Activated naive CD4-positive, alpha-beta T cell treated with anti-CD3 and anti-CD28 coated beads, Interleukin-2, amount 50 U/mL, for 72 hours (primary cell): ENCODE data around the gene GRPR. TPM values are rescaled to one million over a fixed set of nuclear protein-coding genes. Genes with fewer than 3 reads are reported as not detected.
"Not testable (repeated sequence)": the region's sequence is repeated elsewhere in the genome, so short reads cannot be mapped to it uniquely, and the experiment has no call there.

ENCODE experiments used
- ATAC-seq, 2 donors: fragments of 150-1000 bp; cut with Tn5 transposase; 2 replicates each; pipeline ENCODE4 v1.10.0; 2021; ENCODE audit warnings: mild to moderate bottlenecking in 2 of 2, moderate library complexity in 2 of 2
- DNase-seq, 2 donors: peaks; one replicate each; pipeline ENCODE4 v3.0.0; 2021 to 2022; ENCODE audit warnings: low spot score in 2 of 2
- H3K27ac Mint-ChIP-seq, 2 donors: one replicate each; pipeline ENCODE4 v1.8.0; 2022; ENCODE audit warnings: mild to moderate bottlenecking in 2 of 2, mixed read lengths in 2 of 2
- H3K36me3 Mint-ChIP-seq, 2 donors: one replicate each; pipeline ENCODE4 v1.8.0; 2022; ENCODE audit warnings: mixed read lengths in 2 of 2
- H3K9me3 Mint-ChIP-seq, 2 donors: one replicate each; pipeline ENCODE4 v1.8.0; 2022; ENCODE audit warnings: mixed read lengths in 2 of 2
- total RNA-seq, 2 donors: library from RNA; stranded (reverse); gene quantifications; one replicate each; pipeline ENCODE4 v1.2.3, GENCODE V29; 2022

Gene GRPR
- total RNA-seq, 2 donors from 2014 or later, result not detected

GRCh38 chrX:16156692-16157331, 33.4 kb downstream of the GRPR start:
- H3K36me3 Mint-ChIP-seq, result no peaks in the 10 kb centered on the region
- DNase-seq, result no peak

DNA sequence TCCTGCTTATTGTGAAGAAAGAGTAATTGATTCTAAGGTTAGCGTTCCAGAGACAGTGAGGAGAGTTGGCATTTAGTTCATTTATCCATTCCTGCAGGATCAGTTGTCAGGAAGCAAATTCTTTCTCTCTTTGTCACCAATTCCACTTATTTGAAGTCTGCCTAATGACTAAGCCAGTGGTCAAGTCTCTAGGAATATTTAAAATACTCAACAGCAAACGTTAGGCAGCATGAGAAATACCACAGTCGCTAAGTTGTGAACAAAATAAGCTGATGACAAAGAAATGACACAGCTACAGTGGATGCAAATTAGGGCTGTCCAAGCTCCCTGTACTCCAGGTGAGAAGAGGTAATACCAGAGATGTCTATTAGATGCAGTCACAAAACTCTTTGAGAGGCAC, 37.4 kb downstream of the GRPR start:
- no peaks in the 10 kb centered on the region for H3K36me3 Mint-ChIP-seq
- DNase-seq, result no peak
- H3K9me3 Mint-ChIP-seq, result no peaks in the 10 kb centered on the region
- H3K27ac Mint-ChIP-seq, result no peak overlapping the region
- ATAC-seq, result no peak

More at GRCh38 chrX:16156692-16157331, 33.4 kb downstream of the GRPR start:
- H3K27ac Mint-ChIP-seq, result no peak overlapping the region
- no peak for ATAC-seq
- H3K9me3 Mint-ChIP-seq, result no peaks in the 10 kb centered on the region

GRCh38 chrX:16161173-16161572, 37.8 kb downstream of the GRPR start:
- not testable (repeated sequence) for DNase-seq, ATAC-seq, H3K27ac Mint-ChIP-seq, H3K36me3 Mint-ChIP-seq, H3K9me3 Mint-ChIP-seq

GRCh38 chrX:16162391-16162790, 39.0 kb downstream of the GRPR start:
- Mint-ChIP-seq H3K36me3 (no peaks in the 10 kb centered on the region), H3K27ac (no peak overlapping the region), H3K9me3 (no peaks in the 10 kb centered on the region)
- DNase-seq (no peak), ATAC-seq (no peak)

DNA sequence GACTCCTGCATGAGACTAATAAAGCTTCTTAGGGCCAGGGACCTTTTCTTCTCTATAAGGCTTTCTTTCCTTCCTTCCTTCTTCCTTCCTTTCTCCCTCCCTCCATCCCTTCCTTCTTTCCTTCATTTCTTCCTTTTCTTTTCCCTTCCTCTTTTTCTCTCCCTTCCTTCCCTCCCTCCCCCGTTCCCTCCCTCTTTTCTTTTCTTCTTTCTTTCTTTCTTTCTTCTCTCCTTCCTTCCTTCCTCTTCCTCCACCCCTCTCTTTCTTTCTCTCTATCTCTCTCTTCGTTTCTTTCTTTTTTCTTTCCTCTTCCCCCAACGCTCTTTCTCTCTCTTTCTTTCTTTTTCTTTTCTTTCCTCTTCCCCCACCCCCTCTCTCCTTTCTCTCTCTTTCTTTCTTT, 41.4 kb downstream of the GRPR start:
- no peak overlapping the region for H3K27ac Mint-ChIP-seq
- no peaks in the 10 kb centered on the region for H3K36me3 Mint-ChIP-seq
- DNase-seq, result no peak
- H3K9me3 Mint-ChIP-seq, result no peaks in the 10 kb centered on the region
- ATAC-seq, result no peak

- no peaks in the 10 kb centered on the region for H3K9me3 Mint-ChIP-seq
- no peak for ATAC-seq
Measured at GRCh38 chrX:16167181-16167580, 43.8 kb downstream of the GRPR start, which contains the start of gene MAGEB17. Gene MAGEB17, plus strand, starts transcription at chrX:16167481. Its CDS starts 2,902 bp downstream, at chrX:16170383.

DNA sequence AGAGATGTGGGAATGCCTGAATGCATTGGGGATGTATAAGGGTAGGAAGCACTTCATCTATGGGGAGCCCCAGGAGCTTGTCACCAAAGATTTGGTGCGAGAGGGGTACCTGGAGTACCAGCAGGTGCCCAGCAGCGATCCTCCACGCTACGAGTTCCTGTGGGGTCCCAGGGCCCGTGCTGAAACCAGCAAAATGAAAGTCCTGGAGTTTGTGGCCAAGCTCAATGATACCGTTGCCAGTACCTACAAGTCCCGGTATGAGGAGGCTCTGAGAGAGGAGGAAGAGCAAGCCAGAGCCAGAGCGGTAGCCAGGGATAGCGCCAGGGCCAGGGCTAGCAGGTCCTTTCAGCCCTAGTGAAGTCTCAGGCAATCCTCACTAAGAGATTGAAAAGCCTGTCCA, 47.7 kb downstream of the GRPR start:
- no peaks in the 10 kb centered on the region for H3K9me3 Mint-ChIP-seq
- no peaks in the 10 kb centered on the region for H3K36me3 Mint-ChIP-seq
- no peak overlapping the region for H3K27ac Mint-ChIP-seq
- ATAC-seq (no peak), DNase-seq (no peak)

More at GRCh38 chrX:16167181-16167580, 43.8 kb downstream of the GRPR start, which contains the start of gene MAGEB17:
- no peak for DNase-seq
- H3K36me3 Mint-ChIP-seq, result no peaks in the 10 kb centered on the region
- H3K27ac Mint-ChIP-seq, result no peak within 1 kb of the TSS

DNA sequence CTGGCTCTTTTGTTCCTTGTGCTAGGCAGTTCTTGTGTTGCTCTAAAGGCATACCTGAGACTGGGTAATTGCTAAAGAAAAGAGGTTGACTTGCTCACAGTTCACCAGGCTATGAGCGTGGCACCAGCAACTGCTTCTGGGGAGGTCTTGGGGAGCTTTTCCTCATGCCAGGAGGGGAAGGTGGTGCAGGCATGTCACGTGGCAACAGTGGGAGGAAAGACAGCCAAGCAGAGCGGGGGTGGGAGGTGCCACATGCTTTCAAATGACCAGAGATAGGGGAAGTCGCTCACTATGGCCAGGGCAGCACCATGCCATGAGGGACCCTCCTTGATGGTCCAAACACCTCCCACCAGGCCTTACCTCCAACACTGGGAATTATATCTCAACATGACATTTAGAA, 48.6 kb downstream of the GRPR start:
- ATAC-seq (no peak), DNase-seq (no peak)
- H3K36me3 Mint-ChIP-seq, result no peaks in the 10 kb centered on the region
- no peak overlapping the region for H3K27ac Mint-ChIP-seq
- H3K9me3 Mint-ChIP-seq, result no peaks in the 10 kb centered on the region

GRCh38 chrX:16172391-16172790, 49.0 kb downstream of the GRPR start:
- Mint-ChIP-seq H3K27ac (no peak overlapping the region), H3K36me3 (no peaks in the 10 kb centered on the region), H3K9me3 (no peaks in the 10 kb centered on the region)
- no peak for DNase-seq
- ATAC-seq, result no peak

- H3K9me3 Mint-ChIP-seq, result no peaks in the 10 kb centered on the region
- no peak overlapping the region for H3K27ac Mint-ChIP-seq
- H3K36me3 Mint-ChIP-seq, result no peaks in the 10 kb centered on the region
- DNase-seq (no peak), ATAC-seq (no peak)
Measured at GRCh38 chrX:16175329-16176061, 52.1 kb downstream of the GRPR start.

GRCh38 chrX:16177260-16177659, 53.9 kb downstream of the GRPR start:
- Mint-ChIP-seq H3K36me3 (no peaks in the 10 kb centered on the region), H3K27ac (no peak overlapping the region), H3K9me3 (no peaks in the 10 kb centered on the region)
- DNase-seq, result no peak
- ATAC-seq, result no peak

DNA sequence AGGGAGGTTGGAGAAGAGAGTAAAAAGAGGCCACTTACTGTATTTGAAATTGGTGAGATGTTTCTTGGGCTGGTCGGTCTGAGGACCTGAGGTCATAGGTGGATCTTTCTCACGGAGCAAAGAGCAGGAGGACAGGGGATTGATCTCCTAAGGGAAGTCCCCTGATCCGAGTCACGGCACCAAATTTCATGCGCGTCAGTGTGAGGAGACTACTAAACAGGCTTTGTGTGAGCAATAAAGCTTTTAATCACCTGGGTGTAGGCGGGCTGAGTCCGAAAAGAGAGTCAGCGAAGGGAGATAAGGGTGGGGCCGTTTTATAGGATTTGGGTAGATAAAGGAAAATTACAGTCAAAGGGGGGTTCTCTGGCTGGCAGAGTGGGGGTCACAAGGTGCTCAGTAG, 60.5 kb downstream of the GRPR start:
- not testable (repeated sequence) for DNase-seq, H3K27ac Mint-ChIP-seq, H3K9me3 Mint-ChIP-seq, ATAC-seq, H3K36me3 Mint-ChIP-seq

GRCh38 chrX:16185725-16186136, 62.4 kb downstream of the GRPR start:
- H3K36me3 Mint-ChIP-seq, result no peaks in the 10 kb centered on the region
- ATAC-seq (peak; percentile 86 to 89), DNase-seq (no peak)

DNA sequence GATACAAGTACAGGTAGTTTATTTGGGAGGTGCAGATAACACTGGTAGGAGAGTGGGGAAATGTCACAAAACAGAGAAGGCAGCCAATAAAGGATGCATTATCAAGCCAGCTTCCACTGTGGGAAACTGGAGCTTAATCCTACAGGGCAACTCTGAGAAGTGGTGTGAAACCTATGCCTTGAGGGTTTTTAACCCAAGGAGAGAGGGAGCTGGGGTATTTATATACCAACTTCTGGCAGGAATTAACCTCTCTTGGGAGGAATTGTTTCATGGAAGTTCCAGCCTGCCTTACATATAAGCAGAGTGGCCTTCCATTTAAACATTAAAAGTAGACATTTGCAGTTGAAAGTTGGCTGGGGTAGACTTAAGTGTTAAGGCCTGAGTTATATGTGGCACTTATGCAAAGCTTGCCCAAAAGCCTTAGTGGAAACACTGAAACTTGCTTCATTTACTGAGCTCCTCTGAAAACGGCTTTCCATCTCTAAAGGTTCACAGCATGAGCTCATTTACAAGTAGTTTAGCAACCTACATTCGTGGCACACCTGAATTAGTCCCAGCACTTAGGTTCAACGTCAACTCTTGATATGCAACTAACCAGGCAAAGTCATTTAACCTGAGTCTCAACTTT, 63.1 kb downstream of the GRPR start:
- no peak for DNase-seq
- Mint-ChIP-seq H3K36me3 (no peaks in the 10 kb centered on the region), H3K9me3 (no peaks in the 10 kb centered on the region), H3K27ac (no peak overlapping the region)
- ATAC-seq, result no peak

More at GRCh38 chrX:16185725-16186136, 62.4 kb downstream of the GRPR start:
- H3K9me3 Mint-ChIP-seq, result no peaks in the 10 kb centered on the region
- no peak overlapping the region for H3K27ac Mint-ChIP-seq

GRCh38 chrX:16187024-16187760, 63.8 kb downstream of the GRPR start:
- ATAC-seq (no peak), DNase-seq (no peak)
- Mint-ChIP-seq H3K27ac (no peak overlapping the region), H3K36me3 (no peaks in the 10 kb centered on the region), H3K9me3 (no peaks in the 10 kb centered on the region)

DNA sequence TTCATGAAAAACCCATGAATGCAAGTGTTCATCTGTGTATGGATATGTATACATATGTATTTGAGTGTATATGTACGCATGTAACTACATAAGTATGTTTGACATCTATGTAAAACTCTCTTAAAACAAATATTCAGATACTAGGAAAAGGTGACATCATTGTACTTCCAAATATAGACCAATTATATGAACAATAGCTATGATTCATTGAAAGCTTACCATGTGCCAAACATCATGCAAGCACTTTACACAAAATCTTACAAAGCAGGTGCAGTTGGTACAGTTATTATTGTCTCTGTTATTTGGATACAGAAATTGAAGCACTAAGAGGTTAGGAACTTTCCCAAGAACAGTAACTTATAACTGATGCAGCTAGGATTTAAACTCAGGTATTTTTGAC, 65.3 kb downstream of the GRPR start:
- no peaks in the 10 kb centered on the region for H3K9me3 Mint-ChIP-seq

GRCh38 chrX:16191605-16192004, 68.2 kb downstream of the GRPR start:
- no peak overlapping the region for H3K27ac Mint-ChIP-seq
- ATAC-seq, result no peak
- no peak for DNase-seq
- no peaks in the 10 kb centered on the region for H3K36me3 Mint-ChIP-seq
- H3K9me3 Mint-ChIP-seq, result no peaks in the 10 kb centered on the region

More for the DNA sequence above, 65.3 kb downstream of the GRPR start:
- no peak for DNase-seq
- ATAC-seq, result peak in 1 of 2 donors; percentile 41
- Mint-ChIP-seq H3K27ac (no peak overlapping the region), H3K36me3 (no peaks in the 10 kb centered on the region)
